ENCODE measurements around the gene KAZN. TPM values are rescaled to one million over a fixed set of nuclear protein-coding genes. Genes with fewer than 3 reads are reported as not detected.

KAZN gene
- total and polyA plus RNA-seq, 4 donors, result 7.6 to 18.8 (median 11.2) TPM

GRCh38 chr1:15094056-15094455 is 495.6 kb downstream of the KAZN start:
- H3K9ac ChIP-seq (ENCODE audit: insufficient read depth in 1 of 2, low read length in 2 of 2), result no peak overlapping the region
- H3K4me3 ChIP-seq, result no peak overlapping the region
- no peaks in the 10 kb centered on the region for H3K9me3 ChIP-seq (ENCODE audit: control insufficient read depth in 4 of 4, insufficient read depth in 3 of 4, low read length in 3 of 4)
- H3K4me1 ChIP-seq (ENCODE audit: control insufficient read depth in 5 of 5, insufficient read depth in 5 of 5, low read length in 5 of 5), result peaks cover 0 to 28% (median 6%) of the 10 kb centered on the region in 5 donors
- TF ChIP-seq CTCF (IDR thresholded peaks at IDR 0.05; ENCODE audit: control extremely low read depth, extremely low read depth), result no peak
- no peak overlapping the region for H3K27ac ChIP-seq (ENCODE audit: low read depth in 1 of 2, low read length in 1 of 2)
- DNase-seq, result no peak
- H3K36me3 ChIP-seq (ENCODE audit: control insufficient read depth in 4 of 4, insufficient read depth in 4 of 4, low read length in 4 of 4), result no peaks in the 10 kb centered on the region
- no peaks in the 10 kb centered on the region for H3K27me3 ChIP-seq (ENCODE audit: control insufficient read depth in 3 of 3, insufficient read depth in 3 of 3, low read length in 2 of 3)
- 93 to 94% methylated on average over 16 of the region's 16 CpGs for WGBS, 2 donors
- ATAC-seq (ENCODE audit: insufficient read depth, low FRiP score), result no peak

GRCh38 chr1:15094719-15095495 is 496.4 kb downstream of the KAZN start:
- TF ChIP-seq CTCF (IDR thresholded peaks at IDR 0.05; ENCODE audit: control extremely low read depth, extremely low read depth), result no peak
- no peak overlapping the region for H3K9ac ChIP-seq (ENCODE audit: insufficient read depth in 1 of 2, low read length in 2 of 2)
- H3K36me3 ChIP-seq (ENCODE audit: control insufficient read depth in 4 of 4, insufficient read depth in 4 of 4, low read length in 4 of 4), result no peaks in the 10 kb centered on the region
- no peak for DNase-seq
- H3K27ac ChIP-seq (ENCODE audit: low read depth in 1 of 2, low read length in 1 of 2), result no peak overlapping the region
- no peak overlapping the region for H3K4me3 ChIP-seq
- H3K4me1 ChIP-seq (ENCODE audit: control insufficient read depth in 5 of 5, insufficient read depth in 5 of 5, low read length in 5 of 5), result peaks cover 0 to 23% (median 4%) of the 10 kb centered on the region in 5 donors
- no peaks in the 10 kb centered on the region for H3K27me3 ChIP-seq (ENCODE audit: control insufficient read depth in 3 of 3, insufficient read depth in 3 of 3, low read length in 2 of 3)
- WGBS, 2 donors, result 93 to 95% methylated on average over 26 of the region's 26 CpGs
- H3K9me3 ChIP-seq (ENCODE audit: control insufficient read depth in 4 of 4, insufficient read depth in 3 of 4, low read length in 3 of 4), result no peaks in the 10 kb centered on the region
- ATAC-seq (ENCODE audit: insufficient read depth, low FRiP score), result no peak

DNA sequence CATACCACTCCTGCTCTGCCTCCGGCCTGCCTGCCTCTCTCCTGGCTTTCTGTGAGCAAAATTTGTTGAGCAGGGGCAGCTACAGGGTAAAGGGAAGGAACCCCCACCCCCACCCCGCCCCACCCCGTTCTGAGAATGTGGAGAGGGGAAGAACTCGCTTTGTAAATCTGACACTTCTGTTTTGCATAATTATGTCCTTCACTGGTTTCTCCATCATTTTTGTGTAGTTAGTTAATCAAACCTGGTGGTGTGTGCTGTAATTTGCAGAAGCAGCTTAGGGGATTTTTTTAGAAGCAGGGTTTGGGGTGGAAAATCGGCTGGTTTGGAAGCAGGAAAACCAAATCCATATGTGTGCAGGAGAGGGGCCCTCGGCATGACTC is 497.0 kb downstream of the KAZN start:
- WGBS, 2 donors, result 52 to 59% methylated on average over 6 of the region's 6 CpGs
- H3K36me3 ChIP-seq (ENCODE audit: control insufficient read depth in 4 of 4, insufficient read depth in 4 of 4, low read length in 4 of 4), result no peaks in the 10 kb centered on the region
- DNase-seq (no peak), ATAC-seq (ENCODE audit: insufficient read depth, low FRiP score) (no peak)
- no peaks in the 10 kb centered on the region for H3K27me3 ChIP-seq (ENCODE audit: control insufficient read depth in 3 of 3, insufficient read depth in 3 of 3, low read length in 2 of 3)
- H3K9ac ChIP-seq (ENCODE audit: insufficient read depth in 1 of 2, low read length in 2 of 2), result no peak overlapping the region
- H3K4me1 ChIP-seq (ENCODE audit: control insufficient read depth in 5 of 5, insufficient read depth in 5 of 5, low read length in 5 of 5), result peaks cover 0 to 20% (median 4%) of the 10 kb centered on the region in 5 donors
- TF ChIP-seq CTCF (IDR thresholded peaks at IDR 0.05; ENCODE audit: control extremely low read depth, extremely low read depth), result no peak
- no peaks in the 10 kb centered on the region for H3K9me3 ChIP-seq (ENCODE audit: control insufficient read depth in 4 of 4, insufficient read depth in 3 of 4, low read length in 3 of 4)
- H3K4me3 ChIP-seq, result no peak overlapping the region
- H3K27ac ChIP-seq (ENCODE audit: low read depth in 1 of 2, low read length in 1 of 2), result no peak overlapping the region

Data from lung (tissue), 12 donors.